ENCODE measurements around the gene SPAG9.

SPAG9 gene

DNA sequence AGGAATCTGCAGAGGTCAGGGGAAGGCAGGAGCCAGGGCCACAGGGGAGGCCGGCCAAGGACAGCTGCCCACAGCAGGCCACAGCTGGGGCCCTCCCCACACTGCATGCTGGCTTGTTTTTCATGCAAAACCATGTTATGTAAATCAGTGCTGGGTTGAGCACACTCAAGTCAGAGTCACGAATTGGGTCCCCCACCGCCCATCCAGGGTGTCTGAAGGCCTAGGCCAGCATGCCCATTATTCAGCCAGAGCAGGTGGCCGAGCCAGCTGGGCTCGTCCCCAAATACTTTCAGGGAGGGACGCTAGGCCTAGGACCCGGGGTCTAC is 203.3 kb downstream of the SPAG9 start:
- DNase-seq (ENCODE audit: low read depth), result no peak

DNA sequence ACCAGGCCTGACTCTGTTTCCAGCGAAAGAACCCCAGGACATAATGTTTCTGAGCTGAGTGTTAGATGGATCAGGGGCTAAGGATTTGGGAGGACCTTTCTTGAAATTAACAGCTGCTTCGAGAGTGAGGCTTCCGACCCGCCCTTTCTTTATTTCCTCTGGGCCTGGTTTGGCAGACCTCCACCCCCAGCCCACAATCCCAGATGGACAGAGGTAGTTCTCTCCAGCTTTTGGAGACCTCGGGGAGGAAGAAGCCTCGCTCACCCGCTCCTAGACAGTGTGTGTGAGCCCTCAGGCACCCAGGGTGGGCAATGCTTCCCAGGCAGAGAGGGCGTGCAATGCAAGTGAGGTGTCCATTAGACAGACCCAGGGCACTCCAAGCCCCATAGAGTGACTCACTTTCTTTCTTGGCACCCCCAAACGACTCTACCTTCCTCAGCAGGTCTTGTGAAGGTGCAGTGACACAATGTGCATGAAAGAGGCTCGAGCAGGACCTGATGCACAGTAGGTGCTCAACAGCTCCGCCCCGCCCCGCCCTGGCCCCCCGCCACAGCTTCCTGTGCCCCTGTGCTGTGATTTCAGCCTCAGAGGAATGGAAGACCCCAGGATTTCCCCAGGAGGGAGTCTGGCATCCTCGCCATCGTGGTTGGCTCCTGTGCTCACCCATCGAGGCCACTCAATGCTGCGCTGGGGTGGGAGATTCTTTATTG is 203.8 kb downstream of the SPAG9 start:
- no peak for DNase-seq (ENCODE audit: low read depth)

DNA sequence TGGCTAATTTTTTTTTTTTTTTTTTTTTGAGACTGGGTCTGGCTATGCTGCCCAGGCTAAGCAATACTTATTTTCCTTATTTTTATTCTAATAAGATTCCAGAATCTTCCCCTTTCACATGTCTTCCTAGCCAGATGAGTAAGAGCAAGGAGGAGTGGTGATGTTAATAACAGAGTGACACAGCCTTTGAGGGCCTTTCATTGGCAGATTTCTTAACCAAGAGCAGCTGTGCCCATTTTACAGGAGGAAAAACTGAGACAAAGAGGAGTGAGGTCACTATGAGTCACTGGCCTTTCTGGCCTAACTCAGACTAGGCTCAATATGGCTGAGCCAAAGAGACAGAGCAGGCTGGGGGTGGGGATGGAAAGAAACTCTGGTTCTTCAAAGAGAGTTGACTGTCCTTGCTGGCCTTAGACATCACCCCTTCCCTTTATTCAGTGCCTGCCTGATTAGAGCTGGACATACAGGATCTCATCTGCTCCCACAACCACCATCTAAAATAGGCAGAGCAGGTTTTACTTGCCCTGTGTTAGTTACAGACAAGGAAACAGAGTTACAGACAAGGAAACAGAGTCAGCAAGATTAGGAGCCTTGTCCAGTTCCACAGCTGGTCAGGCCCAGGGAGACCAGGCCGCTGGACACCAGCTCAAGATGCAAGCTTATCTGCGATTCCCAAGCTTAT is 204.5 kb downstream of the SPAG9 start:
- no peak for DNase-seq (ENCODE audit: low read depth)

DNA sequence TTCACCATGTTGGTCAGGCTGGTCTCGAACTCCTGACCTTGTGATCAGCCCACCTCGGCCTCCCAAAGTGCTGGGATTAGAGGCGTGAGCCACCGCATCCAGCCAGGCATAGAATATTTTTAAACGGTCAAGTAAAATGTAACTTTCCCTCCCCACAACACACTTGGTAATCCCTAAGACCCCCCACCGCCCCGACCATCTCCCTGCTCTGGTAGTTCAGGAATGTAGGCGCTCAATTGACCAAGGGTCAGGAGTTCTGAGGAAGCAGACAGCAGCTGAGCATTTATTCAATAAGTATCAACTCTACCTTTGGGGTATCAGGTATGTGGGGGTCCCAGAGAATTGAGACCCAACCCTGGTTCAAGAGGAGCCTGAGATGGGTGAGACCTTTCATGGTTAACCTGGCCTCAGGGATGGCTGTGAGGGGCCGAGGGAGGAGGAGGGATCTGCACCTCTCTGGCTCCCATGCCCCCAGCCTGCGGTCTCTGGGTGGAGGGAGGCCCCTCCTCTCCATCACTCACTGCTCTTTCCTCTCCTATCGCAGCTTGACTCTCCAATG is 206.1 kb downstream of the SPAG9 start:
- no peak for DNase-seq (ENCODE audit: low read depth)

DNA sequence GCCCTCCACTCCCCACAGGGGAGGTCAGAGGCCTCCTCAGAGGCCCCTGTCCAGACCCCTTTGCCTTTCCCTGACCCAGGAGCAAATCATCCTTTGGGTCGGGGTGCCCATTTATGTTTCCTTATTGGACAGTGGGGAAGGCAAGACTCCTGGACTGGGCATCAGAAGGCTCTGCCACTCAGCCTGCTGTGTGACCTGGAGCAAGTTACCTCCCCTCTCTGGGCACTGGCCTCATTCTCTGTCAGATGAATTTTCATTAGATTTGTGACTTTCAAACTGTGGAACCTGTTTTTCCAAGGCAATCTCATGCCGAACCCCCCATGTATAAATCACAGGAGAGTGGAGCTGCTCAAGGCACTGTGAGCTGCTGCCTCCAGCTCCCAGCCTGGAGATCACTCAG is 207.5 kb downstream of the SPAG9 start:
- no peak for DNase-seq (ENCODE audit: low read depth)
